Osteoblast (primary cell): ENCODE measurements around the gene TAGLN3. TPM values are rescaled to one million over a fixed set of nuclear protein-coding genes. Genes with fewer than 3 reads are reported as not detected.

Experiments
- DNase-seq: peaks from one replicate; pipeline ENCODE4 v3.0.0; 2011; ENCODE audit warnings: low spot score, mixed read lengths; ENCODE audit not compliant: insufficient read length; ENCODE audit errors: missing footprints
- H2AFZ ChIP-seq: 2 replicates; pipeline ENCODE4 v1.6.0; 2011; ENCODE audit warnings: mild to moderate bottlenecking, low read length
- H3K27ac ChIP-seq: 2 replicates; pipeline ENCODE4 v1.5.1; 2011; ENCODE audit warnings: mild to moderate bottlenecking, low read depth, low read length, moderate library complexity
- H3K27me3 ChIP-seq: 2 replicates; pipeline ENCODE4 v1.6.0; 2012; ENCODE audit warnings: mild to moderate bottlenecking, control low read depth, inconsistent platforms, low read length, moderate library complexity; ENCODE audit not compliant: insufficient read depth
- H3K36me3 ChIP-seq: 2 replicates; pipeline ENCODE4 v1.5.1; 2011; ENCODE audit warnings: mild to moderate bottlenecking, low read length, control low read depth, moderate library complexity; ENCODE audit not compliant: insufficient read depth
- H3K4me1 ChIP-seq: 2 replicates; pipeline ENCODE4 v1.5.1; 2011; ENCODE audit warnings: mild to moderate bottlenecking, low read length, control low read depth, moderate library complexity; ENCODE audit not compliant: insufficient read depth
- H3K4me2 ChIP-seq: 2 replicates; pipeline ENCODE4 v1.6.0; 2011; ENCODE audit warnings: mild to moderate bottlenecking, low read length; ENCODE audit not compliant: insufficient read depth
- H3K4me3 ChIP-seq: fragments of 200-600 bp; sonication (generic); 3 replicates; pipeline ENCODE4 v1.5.1; 2012; ENCODE audit warnings: mild to moderate bottlenecking, low read length, inconsistent platforms; ENCODE audit not compliant: insufficient read depth
- H3K79me2 ChIP-seq: 2 replicates; pipeline ENCODE4 v1.6.0; 2012; ENCODE audit warnings: mild to moderate bottlenecking, low read length, control low read depth, inconsistent platforms; ENCODE audit not compliant: insufficient read depth
- H3K9me3 ChIP-seq: 2 replicates; pipeline ENCODE4 v1.5.1; 2011; ENCODE audit warnings: low read depth, low read length, control low read depth
- H4K20me1 ChIP-seq: 2 replicates; pipeline ENCODE4 v1.6.0; 2012; ENCODE audit warnings: mild to moderate bottlenecking, low read length, control low read depth; ENCODE audit not compliant: insufficient read depth
- CTCF ChIP-seq: IDR thresholded peaks from 2 replicates; pipeline ENCODE4 v1.5.1; 2011; ENCODE audit warnings: mild to moderate bottlenecking, low read depth, low read length, moderate library complexity; ENCODE audit errors: extremely low read depth
- total RNA-seq: library from RNA; depleted of rRNA; stranded (reverse); fragments of >200 nt; gene quantifications from 2 replicates; pipeline ENCODE4 v1.2.3, GENCODE V29; 2012

Gene TAGLN3
- total RNA-seq, 1 donor = not detected

GRCh38 chr3:112001526-112001925 is 2.8 kb downstream of the TAGLN3 start:
- no peak overlapping the region for H3K27ac ChIP-seq
- peaks cover 22% of the 10 kb centered on the region for H3K4me1 ChIP-seq
- no peak overlapping the region for H2AFZ ChIP-seq
- H3K36me3 ChIP-seq = no peaks in the 10 kb centered on the region
- H3K4me3 ChIP-seq = no peak overlapping the region
- H4K20me1 ChIP-seq = no peaks in the 10 kb centered on the region
- no peak for TF ChIP-seq CTCF
- no peaks in the 10 kb centered on the region for H3K27me3 ChIP-seq
- no peaks in the 10 kb centered on the region for H3K9me3 ChIP-seq
- no peak for DNase-seq
- H3K79me2 ChIP-seq = no peaks in the 10 kb centered on the region
- no peak overlapping the region for H3K4me2 ChIP-seq

- Histone ChIP-seq H3K27me3 (no peaks in the 10 kb centered on the region), H3K27ac (no peak overlapping the region), H3K4me2 (peak overlapping the region; percentile 31), H3K79me2 (no peaks in the 10 kb centered on the region), H3K4me3 (no peak overlapping the region), H4K20me1 (no peaks in the 10 kb centered on the region), H2AFZ (no peak overlapping the region), H3K36me3 (no peaks in the 10 kb centered on the region), H3K9me3 (no peaks in the 10 kb centered on the region), H3K4me1 (peaks cover 23% of the 10 kb centered on the region)
- peak; percentile 58 for DNase-seq
- no peak for TF ChIP-seq CTCF
Measured at GRCh38 chr3:112002096-112002971, 3.6 kb downstream of the TAGLN3 start.

GRCh38 chr3:112003321-112004080 is 4.8 kb downstream of the TAGLN3 start:
- Histone ChIP-seq H3K79me2 (no peaks in the 10 kb centered on the region), H3K4me2 (no peak overlapping the region), H3K4me3 (no peak overlapping the region), H3K9me3 (no peaks in the 10 kb centered on the region), H4K20me1 (no peaks in the 10 kb centered on the region), H3K4me1 (peaks cover 34% of the 10 kb centered on the region), H3K36me3 (no peaks in the 10 kb centered on the region), H2AFZ (no peak overlapping the region), H3K27ac (no peak overlapping the region), H3K27me3 (no peaks in the 10 kb centered on the region)
- peak; percentile 64 for DNase-seq
- no peak for TF ChIP-seq CTCF

GRCh38 chr3:112004187-112004586 is 5.5 kb downstream of the TAGLN3 start:
- Histone ChIP-seq H3K27ac (no peak overlapping the region), H4K20me1 (no peaks in the 10 kb centered on the region), H2AFZ (no peak overlapping the region), H3K9me3 (no peaks in the 10 kb centered on the region), H3K79me2 (no peaks in the 10 kb centered on the region), H3K27me3 (no peaks in the 10 kb centered on the region), H3K4me2 (no peak overlapping the region), H3K4me3 (no peak overlapping the region), H3K4me1 (peaks cover 30% of the 10 kb centered on the region), H3K36me3 (no peaks in the 10 kb centered on the region)
- TF ChIP-seq CTCF = no peak
- DNase-seq = no peak
